Measurements from ENCODE around the gene SEC11A.

DNA sequence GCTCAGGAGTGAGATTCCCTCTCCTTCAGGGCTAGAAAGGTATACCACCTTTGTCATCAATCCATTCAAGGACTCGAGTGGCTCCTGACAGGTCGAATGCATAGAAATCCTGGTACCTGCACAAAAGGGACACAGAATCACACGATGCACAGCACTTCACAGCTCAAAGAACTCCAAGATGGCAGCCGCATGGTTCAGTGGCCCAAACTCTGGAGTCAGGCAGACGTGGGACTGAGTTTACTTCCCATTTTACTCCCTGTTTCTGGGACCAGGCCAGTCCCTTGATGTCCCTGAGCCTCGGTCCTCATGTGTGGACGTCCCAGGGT, 62.4 kb downstream of the SEC11A start:
- TF ChIP-seq, protein P1, sequence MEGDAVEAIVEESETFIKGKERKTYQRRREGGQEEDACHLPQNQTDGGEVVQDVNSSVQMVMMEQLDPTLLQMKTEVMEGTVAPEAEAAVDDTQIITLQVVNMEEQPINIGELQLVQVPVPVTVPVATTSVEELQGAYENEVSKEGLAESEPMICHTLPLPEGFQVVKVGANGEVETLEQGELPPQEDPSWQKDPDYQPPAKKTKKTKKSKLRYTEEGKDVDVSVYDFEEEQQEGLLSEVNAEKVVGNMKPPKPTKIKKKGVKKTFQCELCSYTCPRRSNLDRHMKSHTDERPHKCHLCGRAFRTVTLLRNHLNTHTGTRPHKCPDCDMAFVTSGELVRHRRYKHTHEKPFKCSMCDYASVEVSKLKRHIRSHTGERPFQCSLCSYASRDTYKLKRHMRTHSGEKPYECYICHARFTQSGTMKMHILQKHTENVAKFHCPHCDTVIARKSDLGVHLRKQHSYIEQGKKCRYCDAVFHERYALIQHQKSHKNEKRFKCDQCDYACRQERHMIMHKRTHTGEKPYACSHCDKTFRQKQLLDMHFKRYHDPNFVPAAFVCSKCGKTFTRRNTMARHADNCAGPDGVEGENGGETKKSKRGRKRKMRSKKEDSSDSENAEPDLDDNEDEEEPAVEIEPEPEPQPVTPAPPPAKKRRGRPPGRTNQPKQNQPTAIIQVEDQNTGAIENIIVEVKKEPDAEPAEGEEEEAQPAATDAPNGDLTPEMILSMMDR (IDR thresholded peaks at IDR 0.05) = no peak
- TF ChIP-seq POLR2A (IDR thresholded peaks at IDR 0.05) = no peak
